Measurements from ENCODE around the gene DLG2.

DLG2 gene

DNA sequence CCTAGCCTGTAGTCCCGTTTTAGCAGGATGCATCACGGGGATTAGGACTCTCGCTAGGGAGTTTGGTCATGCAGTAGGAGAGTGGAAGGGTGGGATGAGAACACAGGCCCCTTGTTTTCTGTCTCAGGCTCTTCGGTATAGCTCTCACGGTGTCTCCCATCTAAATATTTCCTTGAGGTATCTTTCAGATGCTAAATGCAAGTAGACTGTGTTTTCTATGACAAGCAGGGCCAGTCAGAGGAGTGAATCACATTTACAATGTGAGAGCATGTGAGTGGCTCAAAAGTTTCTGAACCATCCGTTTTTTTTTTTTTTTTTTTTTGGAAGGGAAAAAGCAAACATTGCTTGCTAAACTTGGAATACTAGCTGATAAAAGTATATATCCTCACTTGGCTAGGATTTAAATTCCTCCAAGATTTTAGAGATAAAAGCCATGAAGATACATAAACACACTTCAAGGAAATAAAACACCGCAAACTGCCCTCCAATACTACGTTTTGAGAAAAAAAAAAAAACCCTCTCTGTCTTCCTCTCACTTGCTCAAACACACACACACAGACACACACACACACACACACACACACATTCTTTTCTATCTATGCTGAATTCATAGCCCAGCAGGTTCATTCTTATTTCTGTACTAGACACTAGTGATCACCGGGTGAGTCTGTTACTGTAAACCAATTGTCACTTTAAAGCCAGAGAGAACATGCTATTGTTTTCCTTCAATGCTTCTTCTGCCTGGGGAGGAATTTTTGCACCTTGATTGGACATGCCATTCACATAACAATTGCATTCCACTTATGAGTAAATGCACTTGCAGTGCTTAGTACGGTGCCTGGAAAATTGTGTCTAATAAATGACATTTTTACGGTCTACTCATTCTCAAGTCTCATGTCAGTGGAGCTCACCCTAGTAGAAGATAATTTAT lies 2116.3 kb downstream of the DLG2 start:
- intact Hi-C loops (cut with micrococcal nuclease) = no loop called here

DNA sequence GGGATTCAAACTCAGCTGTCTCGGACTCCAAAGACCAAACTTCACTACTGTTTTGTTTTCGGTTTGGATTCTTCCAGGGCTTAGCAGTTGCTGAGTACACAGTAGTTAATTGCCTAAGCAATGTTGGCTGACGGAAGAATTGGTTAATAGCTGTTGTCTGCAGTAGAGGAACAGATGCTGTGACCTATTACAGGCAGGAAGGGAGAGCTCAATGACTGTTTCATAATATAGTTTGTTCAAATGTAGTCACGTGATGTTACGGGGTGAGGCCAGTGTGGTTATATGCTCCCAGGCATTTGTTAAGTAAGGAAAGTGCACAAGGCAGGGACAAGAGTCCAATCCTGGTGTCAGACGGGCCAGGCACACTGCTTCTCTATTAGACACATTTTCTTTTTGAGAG lies 2118.3 kb downstream of the DLG2 start:
- intact Hi-C loops (cut with micrococcal nuclease) = no loop called here
- H3K27ac Mint-ChIP-seq = no peak overlapping the region
- H3K36me3 Mint-ChIP-seq (ENCODE audit: low read depth) = no peaks in the 10 kb centered on the region
- H3K9me3 Mint-ChIP-seq = no peaks in the 10 kb centered on the region
- no peaks in the 10 kb centered on the region for H3K4me1 Mint-ChIP-seq (ENCODE audit: low read depth)
- H3K4me3 Mint-ChIP-seq = no peak overlapping the region
- no peaks in the 10 kb centered on the region for H3K27me3 Mint-ChIP-seq

More for the DNA sequence above, 2116.3 kb downstream of the DLG2 start:
- no peaks in the 10 kb centered on the region for H3K4me1 Mint-ChIP-seq (ENCODE audit: low read depth)
- no peak overlapping the region for H3K4me3 Mint-ChIP-seq
- H3K27ac Mint-ChIP-seq = no peak overlapping the region
- H3K36me3 Mint-ChIP-seq (ENCODE audit: low read depth) = no peaks in the 10 kb centered on the region
- no peaks in the 10 kb centered on the region for H3K27me3 Mint-ChIP-seq
- H3K9me3 Mint-ChIP-seq = peaks cover 6% of the 10 kb centered on the region

DNA sequence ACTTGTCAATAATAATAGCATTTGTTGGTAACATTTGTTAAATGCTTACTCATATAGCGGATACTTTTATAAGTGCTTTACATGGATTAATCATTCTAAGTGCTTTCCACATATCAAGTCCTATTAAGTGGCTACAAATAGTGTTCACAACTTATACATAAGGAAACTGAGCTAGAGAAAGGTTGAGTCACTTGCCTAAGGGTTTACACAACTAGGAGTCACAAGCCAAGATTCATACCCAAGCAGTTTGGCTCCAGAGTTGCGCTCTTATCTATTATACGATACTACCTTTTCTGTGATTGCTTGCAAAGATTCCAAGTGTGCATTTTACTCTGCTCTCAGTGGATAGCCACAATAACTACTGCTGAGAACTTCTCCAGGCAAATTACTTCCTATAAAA lies 2125.1 kb downstream of the DLG2 start:
- H3K36me3 Mint-ChIP-seq (ENCODE audit: low read depth) = no peaks in the 10 kb centered on the region
- intact Hi-C loops (cut with micrococcal nuclease) = no loop called here
- H3K4me1 Mint-ChIP-seq (ENCODE audit: low read depth) = no peaks in the 10 kb centered on the region
- no peaks in the 10 kb centered on the region for H3K9me3 Mint-ChIP-seq
- no peak overlapping the region for H3K27ac Mint-ChIP-seq
- H3K4me3 Mint-ChIP-seq = no peak overlapping the region
- H3K27me3 Mint-ChIP-seq = no peaks in the 10 kb centered on the region

DNA sequence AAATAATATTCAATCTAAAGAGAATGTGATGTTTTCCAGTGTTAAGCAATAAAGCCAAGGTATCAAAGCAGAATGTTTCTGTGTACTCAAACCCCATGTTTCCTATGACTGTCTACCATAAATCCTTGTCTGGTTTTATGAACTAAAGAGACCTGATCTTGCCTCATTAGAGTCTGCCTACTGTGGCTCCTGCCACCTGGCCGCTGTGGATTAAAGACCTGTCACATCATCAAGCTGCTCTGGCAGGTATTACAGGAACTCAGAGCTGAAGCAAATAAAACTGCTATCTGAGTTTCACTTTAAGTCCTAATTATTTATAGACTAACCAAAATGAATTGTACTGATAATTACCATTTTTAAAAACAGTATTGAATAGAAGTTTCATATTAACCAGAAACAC lies 2133.2 kb downstream of the DLG2 start:
- no peaks in the 10 kb centered on the region for H3K4me1 Mint-ChIP-seq (ENCODE audit: low read depth)
- no peaks in the 10 kb centered on the region for H3K36me3 Mint-ChIP-seq (ENCODE audit: low read depth)
- intact Hi-C loops (cut with micrococcal nuclease) = no loop called here
- no peaks in the 10 kb centered on the region for H3K27me3 Mint-ChIP-seq
- no peak overlapping the region for H3K4me3 Mint-ChIP-seq
- no peaks in the 10 kb centered on the region for H3K9me3 Mint-ChIP-seq
- no peak overlapping the region for H3K27ac Mint-ChIP-seq

DNA sequence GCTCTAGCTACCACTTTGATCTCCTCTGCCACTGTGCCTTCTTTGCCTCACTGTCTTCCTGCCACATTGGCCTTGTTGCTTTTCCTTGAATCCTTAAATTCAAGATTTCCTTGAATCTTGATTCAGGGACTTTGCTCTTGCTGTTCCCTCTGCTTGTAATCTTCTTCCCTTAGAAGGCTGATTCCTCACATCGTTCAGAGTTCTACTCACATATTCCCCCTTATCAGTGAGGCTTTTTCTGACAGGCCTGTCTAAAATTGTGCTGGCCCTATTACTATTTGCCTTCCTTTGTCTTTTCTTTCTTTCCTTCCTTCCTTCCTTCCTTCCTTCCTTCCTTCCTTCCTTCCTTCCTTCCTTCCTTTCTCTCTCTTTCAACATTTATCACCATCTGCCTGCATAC lies 2134.1 kb downstream of the DLG2 start:
- Mint-ChIP-seq H3K27ac (no peak overlapping the region), H3K27me3 (no peaks in the 10 kb centered on the region), H3K4me1 (ENCODE audit: low read depth) (no peaks in the 10 kb centered on the region), H3K4me3 (no peak overlapping the region), H3K9me3 (no peaks in the 10 kb centered on the region), H3K36me3 (ENCODE audit: low read depth) (no peaks in the 10 kb centered on the region)
- intact Hi-C loops (cut with micrococcal nuclease) = no loop called here

DNA sequence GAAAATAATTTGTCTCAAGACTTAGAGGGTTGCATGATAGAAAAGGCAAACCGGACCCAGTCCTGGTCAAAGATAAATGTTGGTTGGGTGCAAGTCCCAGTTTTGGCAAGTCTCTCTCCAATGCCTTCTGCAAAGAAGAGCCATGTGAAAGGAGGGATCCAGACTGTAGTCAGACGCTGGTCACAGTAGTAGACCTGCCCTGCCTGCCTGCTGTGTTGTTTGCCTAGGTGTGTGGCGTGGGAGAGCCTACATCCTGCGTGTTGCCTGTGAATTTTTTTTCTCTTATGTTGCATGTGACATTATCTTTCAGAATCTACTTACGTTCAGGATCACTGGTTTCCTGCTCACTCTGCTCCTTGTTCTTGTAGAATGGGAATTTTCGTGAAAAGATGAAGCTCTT lies 2143.3 kb downstream of the DLG2 start:
- Mint-ChIP-seq H3K27me3 (no peaks in the 10 kb centered on the region), H3K4me3 (no peak overlapping the region), H3K36me3 (ENCODE audit: low read depth) (no peaks in the 10 kb centered on the region), H3K27ac (no peak overlapping the region), H3K4me1 (ENCODE audit: low read depth) (no peaks in the 10 kb centered on the region), H3K9me3 (no peaks in the 10 kb centered on the region)
- intact Hi-C loops (cut with micrococcal nuclease) = no loop called here

DNA sequence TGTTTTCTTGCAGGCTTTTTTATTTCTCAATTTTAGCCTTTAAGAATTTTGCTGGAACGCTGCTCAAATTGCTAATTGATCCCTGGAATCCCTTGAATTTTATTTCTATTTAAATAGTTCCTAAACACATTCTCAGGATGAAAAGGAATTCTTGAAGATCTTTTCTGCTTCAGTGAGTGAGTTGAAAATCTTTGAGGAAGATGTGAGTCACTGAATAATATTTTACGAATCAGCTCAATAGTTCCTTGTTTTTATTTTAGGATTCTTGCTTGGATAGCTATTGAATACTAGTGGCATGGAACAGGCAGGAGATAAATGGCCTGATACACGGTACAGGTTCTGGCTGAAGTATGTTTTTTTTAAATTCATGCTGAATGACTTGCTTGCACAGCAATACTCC lies 2146.3 kb downstream of the DLG2 start:
- no peaks in the 10 kb centered on the region for H3K9me3 Mint-ChIP-seq
- H3K27ac Mint-ChIP-seq = no peak overlapping the region
- H3K4me3 Mint-ChIP-seq = no peak overlapping the region
- intact Hi-C loops (cut with micrococcal nuclease) = no loop called here
- no peaks in the 10 kb centered on the region for H3K36me3 Mint-ChIP-seq (ENCODE audit: low read depth)
- no peaks in the 10 kb centered on the region for H3K27me3 Mint-ChIP-seq
- peaks cover 5% of the 10 kb centered on the region for H3K4me1 Mint-ChIP-seq (ENCODE audit: low read depth)

DNA sequence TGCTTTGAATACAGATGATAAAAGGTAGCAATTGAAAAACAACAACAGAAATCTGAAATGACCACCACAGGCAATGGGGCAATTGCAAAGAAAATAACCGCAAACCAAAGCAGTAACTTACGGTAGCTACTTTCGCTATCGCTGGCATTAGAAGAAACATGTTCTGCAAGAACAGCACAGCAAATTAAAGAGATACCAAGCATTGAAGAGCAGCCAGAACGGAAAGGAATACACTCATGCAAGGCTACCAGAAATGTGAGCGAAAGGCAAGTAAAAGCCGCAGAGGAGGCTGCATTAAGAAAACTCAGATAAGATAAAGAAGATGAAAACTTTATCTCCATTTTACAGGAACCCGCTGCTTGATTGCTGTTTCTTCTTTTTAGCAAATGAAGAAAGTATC lies 2146.9 kb downstream of the DLG2 start:
- intact Hi-C loops (cut with micrococcal nuclease) = no loop called here
- Mint-ChIP-seq H3K27me3 (no peaks in the 10 kb centered on the region), H3K4me3 (no peak overlapping the region), H3K4me1 (ENCODE audit: low read depth) (peaks cover 5% of the 10 kb centered on the region), H3K27ac (no peak overlapping the region), H3K36me3 (ENCODE audit: low read depth) (no peaks in the 10 kb centered on the region), H3K9me3 (no peaks in the 10 kb centered on the region)

DNA sequence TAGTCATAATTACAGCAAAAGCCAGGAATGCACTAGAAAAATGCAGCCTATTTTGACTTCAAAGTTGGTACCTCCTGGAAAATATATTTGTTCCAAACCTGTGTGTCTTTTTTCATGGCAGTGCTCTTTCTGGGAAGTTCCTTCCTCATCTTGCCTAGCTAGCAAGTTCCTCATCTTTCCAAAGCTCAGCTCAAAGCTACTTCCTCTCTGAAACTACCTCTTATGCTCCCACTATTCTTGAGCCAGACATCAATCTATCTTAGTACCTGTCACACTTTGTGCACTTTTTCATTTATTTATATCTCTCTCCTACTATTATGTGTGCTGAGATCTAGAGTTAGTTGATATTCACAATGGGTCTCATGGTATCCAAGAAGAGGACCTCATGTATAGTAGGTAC lies 2149.4 kb downstream of the DLG2 start:
- no peak overlapping the region for H3K27ac Mint-ChIP-seq

DNA sequence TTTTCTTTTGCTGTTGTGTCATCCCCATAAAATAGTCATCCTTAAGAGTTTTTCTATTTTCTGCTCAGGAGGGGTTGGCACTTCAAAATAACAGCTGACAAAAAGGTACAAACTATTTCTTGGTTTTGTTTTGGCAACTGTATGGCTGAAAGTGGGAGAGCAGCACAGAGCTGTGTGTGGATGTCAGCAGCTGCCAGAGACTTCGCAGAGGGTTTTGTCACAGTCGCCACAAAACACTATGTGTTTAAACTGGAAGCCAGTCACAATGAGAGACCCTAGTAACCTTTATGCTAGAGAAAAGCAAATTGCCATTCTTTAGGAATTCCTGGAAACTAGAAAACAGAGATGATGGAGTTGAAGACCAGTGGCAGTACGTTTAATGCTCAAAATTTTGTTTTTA lies 2151.4 kb downstream of the DLG2 start:
- Mint-ChIP-seq H3K27ac (no peak overlapping the region), H3K36me3 (ENCODE audit: low read depth) (no peaks in the 10 kb centered on the region), H3K9me3 (no peaks in the 10 kb centered on the region), H3K27me3 (no peaks in the 10 kb centered on the region), H3K4me1 (ENCODE audit: low read depth) (peaks cover 5% of the 10 kb centered on the region), H3K4me3 (no peak overlapping the region)
- intact Hi-C loops (cut with micrococcal nuclease) = no loop called here

More for the DNA sequence above, 2149.4 kb downstream of the DLG2 start:
- no peaks in the 10 kb centered on the region for H3K36me3 Mint-ChIP-seq (ENCODE audit: low read depth)
- intact Hi-C loops (cut with micrococcal nuclease) = no loop called here
- no peaks in the 10 kb centered on the region for H3K9me3 Mint-ChIP-seq
- no peaks in the 10 kb centered on the region for H3K27me3 Mint-ChIP-seq
- peaks cover 5% of the 10 kb centered on the region for H3K4me1 Mint-ChIP-seq (ENCODE audit: low read depth)
- no peak overlapping the region for H3K4me3 Mint-ChIP-seq

DNA sequence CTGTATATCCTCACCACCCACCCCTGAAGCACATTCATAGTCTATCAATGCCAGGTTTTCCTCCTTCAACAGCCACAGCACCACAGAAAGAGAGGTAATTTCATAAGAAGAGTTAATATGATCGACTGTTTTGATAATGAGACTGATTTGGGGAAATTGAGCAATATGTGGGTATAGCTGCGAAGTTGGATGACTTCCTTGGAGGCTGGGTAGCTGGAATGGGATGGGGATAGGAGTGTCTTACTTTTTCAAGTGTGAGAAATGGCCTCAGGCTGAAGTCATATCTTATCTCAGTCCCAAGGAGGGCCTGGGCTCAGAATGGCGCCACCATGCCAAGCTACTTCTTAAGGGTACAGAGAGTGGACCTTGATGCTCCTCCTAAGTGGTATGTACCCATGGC lies 2153.4 kb downstream of the DLG2 start:
- intact Hi-C loops (cut with micrococcal nuclease) = no loop called here
- H3K4me3 Mint-ChIP-seq = no peak overlapping the region
- H3K36me3 Mint-ChIP-seq (ENCODE audit: low read depth) = no peaks in the 10 kb centered on the region
- no peaks in the 10 kb centered on the region for H3K9me3 Mint-ChIP-seq
- H3K4me1 Mint-ChIP-seq (ENCODE audit: low read depth) = peaks cover 5% of the 10 kb centered on the region
- H3K27me3 Mint-ChIP-seq = no peaks in the 10 kb centered on the region
- H3K27ac Mint-ChIP-seq = no peak overlapping the region

DNA sequence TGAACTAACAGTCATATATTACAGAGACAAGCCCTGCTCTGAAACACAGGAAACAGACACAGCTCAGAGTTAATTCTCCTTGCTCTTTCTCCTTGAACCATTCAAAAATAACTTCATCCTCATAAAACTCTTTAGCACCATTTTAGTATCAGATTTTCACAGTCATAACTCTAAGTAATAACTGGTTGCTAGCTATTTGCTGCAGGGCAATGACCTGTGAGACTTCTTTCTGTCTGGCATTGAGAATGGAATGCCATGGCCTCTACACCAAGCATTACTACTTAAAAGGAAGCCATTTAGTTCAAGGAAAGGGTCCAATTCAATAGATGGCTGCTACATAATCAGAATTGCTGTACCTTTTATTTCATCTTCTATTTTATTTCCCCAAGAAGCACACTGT lies 2154.3 kb downstream of the DLG2 start:
- no peaks in the 10 kb centered on the region for H3K9me3 Mint-ChIP-seq
- no peak overlapping the region for H3K27ac Mint-ChIP-seq
- intact Hi-C loops (cut with micrococcal nuclease) = no loop called here
- H3K36me3 Mint-ChIP-seq (ENCODE audit: low read depth) = no peaks in the 10 kb centered on the region
- H3K27me3 Mint-ChIP-seq = no peaks in the 10 kb centered on the region
- H3K4me1 Mint-ChIP-seq (ENCODE audit: low read depth) = peaks cover 2% of the 10 kb centered on the region
- H3K4me3 Mint-ChIP-seq = no peak overlapping the region

DNA sequence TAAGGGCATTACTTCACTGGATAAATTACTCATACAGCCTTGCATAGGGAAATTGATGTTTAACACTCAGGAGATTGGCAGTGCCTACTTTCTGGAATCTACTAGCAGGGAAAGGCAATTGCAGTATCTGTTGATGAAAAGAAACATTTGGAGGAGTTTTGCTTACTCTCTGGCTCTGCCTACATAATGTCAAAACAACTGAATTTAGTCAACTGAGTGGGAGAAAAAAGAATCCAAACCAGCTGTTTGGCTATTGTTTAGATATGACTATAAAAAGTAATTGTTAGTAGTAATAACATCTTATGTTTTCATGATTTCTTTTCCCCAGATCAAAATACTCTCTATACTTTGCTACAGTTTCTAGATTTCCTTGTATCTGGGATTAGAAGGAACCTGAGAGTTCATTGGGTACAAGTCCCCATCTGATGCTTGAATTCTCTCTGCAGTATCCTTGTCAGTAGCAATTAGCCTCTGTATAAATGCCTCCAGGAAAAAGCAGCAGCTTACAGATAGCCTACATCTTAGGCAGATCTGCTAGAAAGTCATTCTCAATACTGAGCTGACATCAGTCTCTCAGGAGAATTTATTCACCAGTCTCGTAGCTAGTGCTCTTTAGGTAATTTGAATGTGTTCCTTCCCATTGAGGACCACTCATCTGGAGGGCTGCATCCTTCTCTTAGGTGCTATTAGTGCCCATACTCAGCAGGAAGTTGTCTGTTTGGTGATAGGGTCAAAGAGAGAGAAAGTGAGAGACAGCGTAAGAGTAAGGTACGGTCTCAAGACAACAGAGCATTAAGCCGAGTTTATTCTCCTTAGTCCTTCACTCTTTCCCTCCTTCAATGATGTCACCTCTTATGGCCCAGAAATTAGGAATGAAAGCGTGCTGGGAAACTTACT lies 2155.1 kb downstream of the DLG2 start:
- Mint-ChIP-seq H3K27ac (no peak overlapping the region), H3K4me3 (no peak overlapping the region), H3K9me3 (no peaks in the 10 kb centered on the region), H3K4me1 (ENCODE audit: low read depth) (no peaks in the 10 kb centered on the region), H3K36me3 (ENCODE audit: low read depth) (no peaks in the 10 kb centered on the region), H3K27me3 (no peaks in the 10 kb centered on the region)
- intact Hi-C loops (cut with micrococcal nuclease) = no loop called here

DNA sequence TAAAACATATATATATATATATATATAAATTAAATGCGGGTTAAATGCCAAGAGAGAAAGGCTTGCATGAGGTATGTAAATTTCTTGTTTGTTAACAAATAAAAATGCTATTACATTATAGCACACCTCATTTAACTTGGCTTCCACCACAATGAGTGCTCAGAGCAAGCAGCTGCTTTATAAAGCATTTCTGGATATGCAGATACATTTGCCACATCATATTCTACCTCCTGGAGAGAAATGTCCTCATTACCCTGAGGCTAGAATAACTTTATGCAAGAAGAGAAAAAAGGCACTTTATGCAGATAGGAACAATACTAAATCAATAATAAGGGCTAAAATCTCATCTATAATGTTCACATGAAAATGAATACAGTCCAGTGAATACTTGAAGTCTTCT lies 2159.3 kb downstream of the DLG2 start:
- H3K36me3 Mint-ChIP-seq (ENCODE audit: low read depth) = no peaks in the 10 kb centered on the region
- no peak overlapping the region for H3K4me3 Mint-ChIP-seq
- H3K9me3 Mint-ChIP-seq = no peaks in the 10 kb centered on the region
- H3K27me3 Mint-ChIP-seq = no peaks in the 10 kb centered on the region
- no peaks in the 10 kb centered on the region for H3K4me1 Mint-ChIP-seq (ENCODE audit: low read depth)
- no peak overlapping the region for H3K27ac Mint-ChIP-seq
- intact Hi-C loops (cut with micrococcal nuclease) = no loop called here
